Skin epidermis (tissue), 12 donors: ENCODE data around the gene EPHB3.
A peak's percentile ranks its signal among the peaks of the same experiment; 100 is the strongest.

Source experiments
- H3K27ac ChIP-seq, 21 experiments: fragments of 200-600 bp; sonication (generic) in 11 of 21; one replicate each; pipeline ENCODE4 v1.5.0; 2020; ENCODE audit warnings: mild to moderate bottlenecking in 3 of 21, inconsistent platforms in 2 of 21, moderate library complexity in 2 of 21
- H3K4me3 ChIP-seq, 7 experiments: fragments of 200-600 bp; sonication (generic) in 2 of 7; one replicate each; pipeline ENCODE4 v1.5.0; 2020; ENCODE audit warnings: inconsistent platforms in 2 of 7, mild to moderate bottlenecking in 2 of 7, moderate library complexity in 1 of 7

The EPHB3 gene

DNA sequence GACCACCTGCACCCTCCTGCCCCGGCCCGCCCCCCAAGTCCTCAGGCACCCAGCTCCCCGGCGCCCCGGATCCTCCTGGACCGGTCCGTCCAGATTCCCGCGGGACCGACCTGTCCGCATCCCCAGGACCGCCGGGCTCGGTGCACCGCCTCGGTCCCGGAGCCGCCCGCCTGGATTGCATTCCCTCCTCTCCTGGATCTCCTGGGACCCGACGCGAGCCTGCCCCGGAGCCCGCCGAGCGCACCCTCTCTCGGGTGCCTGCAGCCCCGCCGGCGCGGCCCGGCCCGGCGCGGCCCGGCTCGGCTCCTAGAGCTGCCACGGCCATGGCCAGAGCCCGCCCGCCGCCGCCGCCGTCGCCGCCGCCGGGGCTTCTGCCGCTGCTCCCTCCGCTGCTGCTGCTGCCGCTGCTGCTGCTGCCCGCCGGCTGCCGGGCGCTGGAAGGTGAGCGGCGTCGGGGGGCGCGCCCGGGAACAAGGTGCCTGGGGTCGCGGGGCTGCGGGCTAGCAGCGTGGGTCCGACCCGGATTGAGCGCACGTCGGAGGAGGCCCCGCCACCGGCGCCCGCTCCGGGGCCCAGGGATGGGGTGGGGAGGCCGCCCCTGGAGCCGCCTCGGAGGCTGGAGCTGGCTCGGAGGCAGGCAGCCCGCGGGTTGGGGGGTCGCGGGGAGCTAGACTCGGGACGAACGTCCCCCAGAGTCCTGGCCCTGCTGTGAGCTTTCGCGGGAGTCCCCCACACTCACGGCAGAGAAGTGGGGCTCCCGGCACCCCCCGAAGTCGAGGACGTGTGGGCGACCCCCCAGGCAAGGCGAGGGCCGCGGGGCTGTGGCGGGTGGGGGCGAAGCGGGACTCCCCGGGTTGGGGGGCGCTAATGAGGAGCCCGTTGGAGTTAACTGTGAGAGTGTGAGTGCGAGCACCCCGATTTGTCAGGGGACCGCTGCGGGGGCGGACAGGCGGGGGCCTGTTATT, 610 bp downstream of the EPHB3 start:
- H3K4me3 ChIP-seq: peak overlapping the region; percentile 51 to 79 (median 66)
- peak overlapping the region in 20 of 21 experiments; percentile 78 to 92 (median 88) for H3K27ac ChIP-seq

DNA sequence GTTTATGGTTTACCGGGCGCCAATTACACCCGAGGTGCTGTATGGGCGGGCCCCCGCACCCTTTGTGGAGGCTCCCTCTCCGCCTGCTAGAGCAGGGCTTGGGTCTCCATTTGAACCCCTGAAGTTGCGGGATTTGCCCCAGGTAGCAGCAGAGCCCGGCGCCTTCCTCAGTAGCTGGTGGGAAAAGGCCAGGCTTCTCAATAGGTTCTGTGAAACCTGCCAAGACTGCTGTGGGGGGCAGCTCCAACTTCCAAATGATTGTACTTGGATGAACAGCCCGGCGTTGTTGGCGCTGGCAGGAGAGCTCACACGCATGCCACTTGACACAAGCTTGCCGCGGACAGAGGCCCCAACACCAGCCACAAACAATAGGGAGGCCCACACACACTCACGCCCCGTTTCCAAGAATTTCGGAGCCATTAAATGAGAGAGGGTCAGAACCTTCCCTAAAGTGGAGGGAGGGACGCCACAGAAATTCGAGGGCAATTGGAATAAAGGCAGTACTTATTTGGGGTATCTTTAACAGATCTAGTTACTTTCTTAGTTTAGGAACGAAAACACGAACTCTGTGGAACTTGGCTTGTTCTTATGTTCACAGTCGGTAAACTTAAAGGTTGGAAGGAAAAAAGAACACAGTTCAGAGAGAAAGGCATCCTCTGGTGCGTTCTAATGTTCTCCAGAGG, 1.4 kb downstream of the EPHB3 start:
- peak overlapping the region in 20 of 21 experiments; percentile 78 to 92 (median 88) for H3K27ac ChIP-seq
- peak overlapping the region; percentile 51 to 79 (median 66) for H3K4me3 ChIP-seq

DNA sequence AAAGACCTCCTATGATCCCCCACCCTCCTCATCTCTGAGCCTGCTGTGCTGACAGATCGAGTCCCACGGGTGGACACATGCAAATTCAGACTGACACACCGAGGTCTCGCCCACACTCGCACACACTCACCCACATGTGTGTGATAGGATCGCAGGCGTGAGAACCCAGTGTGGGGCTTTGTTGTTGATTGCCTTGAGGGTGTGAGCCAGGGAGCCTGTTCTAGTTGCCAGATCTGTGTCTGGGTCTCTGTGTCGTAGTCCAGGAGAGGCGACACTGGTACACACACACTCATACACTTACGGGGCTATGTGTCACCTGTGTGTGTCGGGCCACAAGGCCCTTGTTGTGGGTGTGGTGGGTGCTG, 2.0 kb downstream of the EPHB3 start:
- H3K27ac ChIP-seq: peak overlapping the region in 20 of 21 experiments; percentile 22 to 92 (median 87)
- peak overlapping the region; percentile 51 to 79 (median 66) for H3K4me3 ChIP-seq

DNA sequence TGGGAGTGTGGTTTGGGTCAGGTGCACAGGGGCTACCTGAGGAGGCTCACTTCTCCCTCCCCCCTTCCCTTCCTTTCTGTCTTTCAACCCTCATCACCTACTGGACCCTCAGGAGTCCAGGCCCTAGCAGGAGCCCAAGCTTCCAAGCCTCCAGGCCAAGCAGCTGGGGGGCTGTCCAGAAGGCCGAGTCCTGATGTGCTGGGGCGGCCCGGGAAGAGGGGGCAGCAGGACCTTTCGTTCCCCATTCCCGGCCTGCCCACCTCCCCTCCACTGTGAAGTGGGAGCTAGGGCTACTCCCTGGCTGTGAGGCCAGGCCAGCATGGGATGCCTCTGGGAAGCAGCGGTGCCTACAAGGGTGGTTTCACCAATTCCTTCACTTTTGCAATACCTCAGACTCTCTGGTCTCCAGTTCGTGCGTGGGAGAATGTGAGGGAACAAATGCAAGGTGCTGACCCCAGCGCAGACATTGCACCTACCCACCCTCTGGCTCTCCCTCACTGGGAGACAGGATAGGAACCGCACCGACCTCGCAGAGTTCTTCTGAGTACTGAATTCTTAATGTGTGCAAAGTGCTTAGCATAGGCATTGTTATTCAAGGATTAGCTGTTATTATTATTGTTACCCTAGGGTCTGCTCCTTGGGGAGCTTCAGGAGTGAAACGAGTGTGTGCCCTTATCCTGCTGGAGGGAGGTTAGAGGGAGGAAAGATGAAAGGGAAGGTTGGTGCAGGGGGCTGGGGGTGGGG, 2.5 kb downstream of the EPHB3 start:
- Histone ChIP-seq H3K4me3 (peak overlapping the region; percentile 51 to 79 (median 66)), H3K27ac (peak overlapping the region in 20 of 21 experiments; percentile 22 to 92 (median 87))

DNA sequence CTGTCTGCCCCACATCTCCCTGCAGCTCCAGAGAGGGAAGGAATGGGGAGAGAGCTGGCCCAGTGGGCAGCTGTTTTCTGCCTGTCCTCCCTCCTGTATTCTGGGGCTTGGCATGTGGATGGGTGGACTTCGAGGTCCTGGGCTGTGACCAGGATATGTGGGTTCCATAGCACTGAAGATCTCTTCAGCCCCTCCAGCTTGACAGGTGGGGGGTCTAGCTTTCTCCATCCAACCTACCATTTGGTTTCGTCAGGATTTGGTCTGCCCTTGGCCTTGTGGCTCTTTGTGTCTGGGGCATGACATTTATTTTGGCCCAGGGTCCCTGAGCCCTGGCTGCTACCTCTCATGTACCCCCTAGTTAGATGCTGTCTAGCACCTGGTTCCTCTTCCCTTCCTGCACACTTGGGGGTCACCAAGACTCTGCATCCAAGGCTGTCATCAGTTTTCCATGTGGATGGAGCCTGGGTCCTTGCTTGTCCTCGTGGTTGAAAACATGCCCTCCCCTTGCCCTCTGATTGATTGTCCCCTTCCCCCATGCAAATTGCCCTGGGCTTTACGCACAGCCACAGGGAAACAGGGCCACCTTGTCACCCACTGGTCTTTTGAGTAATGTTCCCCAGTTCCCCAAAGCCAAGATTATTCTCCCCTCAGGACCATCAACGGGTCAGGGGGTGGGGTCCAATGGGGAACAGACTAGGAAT, 3.2 kb downstream of the EPHB3 start:
- peak overlapping the region in 20 of 21 experiments; percentile 32 to 92 (median 87) for H3K27ac ChIP-seq
- peak overlapping the region in 5 of 7 experiments; percentile 2 to 78 (median 57) for H3K4me3 ChIP-seq

DNA sequence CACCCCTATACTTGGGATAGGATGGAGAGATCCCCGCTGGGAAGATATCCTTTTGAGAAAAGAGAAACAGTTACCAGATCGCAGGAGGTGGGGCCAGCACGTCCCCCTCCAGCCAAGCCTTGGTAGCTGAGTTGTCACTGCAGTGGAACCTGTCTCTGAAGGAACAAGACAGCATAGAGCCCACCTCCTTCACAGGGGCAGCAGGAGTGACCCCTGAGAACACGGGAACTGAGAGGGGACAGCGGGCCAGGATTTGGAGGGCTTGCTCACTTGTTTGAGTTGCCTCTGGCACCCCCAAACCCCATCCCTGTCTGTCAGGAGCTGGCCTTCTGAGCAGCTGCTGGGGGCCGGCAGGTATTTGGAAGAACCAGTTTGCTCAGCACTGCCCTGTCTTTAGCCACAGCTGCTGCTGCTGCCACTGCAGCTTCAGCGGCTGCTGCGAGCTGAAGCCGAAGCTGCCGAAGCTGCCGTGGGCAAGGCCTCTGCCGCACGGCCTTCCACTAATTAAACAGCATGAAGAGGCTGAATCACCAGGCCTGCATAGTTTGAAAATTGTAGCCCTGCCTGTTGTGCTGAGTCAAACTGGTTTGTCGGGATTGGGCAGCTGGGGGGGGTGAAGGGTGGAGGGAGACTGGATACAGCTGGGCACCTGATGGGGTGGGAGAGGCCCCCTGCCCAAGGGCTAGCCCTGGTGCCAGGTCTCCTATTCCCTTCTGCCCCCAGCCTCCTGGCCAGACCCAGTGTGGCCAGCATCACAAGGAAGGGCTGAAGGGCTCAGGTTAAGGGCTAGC, 4.0 kb downstream of the EPHB3 start:
- Histone ChIP-seq H3K4me3 (peak overlapping the region in 4 of 7 experiments; percentile 13 to 57 (median 18)), H3K27ac (peak overlapping the region; percentile 7 to 92 (median 87))

DNA sequence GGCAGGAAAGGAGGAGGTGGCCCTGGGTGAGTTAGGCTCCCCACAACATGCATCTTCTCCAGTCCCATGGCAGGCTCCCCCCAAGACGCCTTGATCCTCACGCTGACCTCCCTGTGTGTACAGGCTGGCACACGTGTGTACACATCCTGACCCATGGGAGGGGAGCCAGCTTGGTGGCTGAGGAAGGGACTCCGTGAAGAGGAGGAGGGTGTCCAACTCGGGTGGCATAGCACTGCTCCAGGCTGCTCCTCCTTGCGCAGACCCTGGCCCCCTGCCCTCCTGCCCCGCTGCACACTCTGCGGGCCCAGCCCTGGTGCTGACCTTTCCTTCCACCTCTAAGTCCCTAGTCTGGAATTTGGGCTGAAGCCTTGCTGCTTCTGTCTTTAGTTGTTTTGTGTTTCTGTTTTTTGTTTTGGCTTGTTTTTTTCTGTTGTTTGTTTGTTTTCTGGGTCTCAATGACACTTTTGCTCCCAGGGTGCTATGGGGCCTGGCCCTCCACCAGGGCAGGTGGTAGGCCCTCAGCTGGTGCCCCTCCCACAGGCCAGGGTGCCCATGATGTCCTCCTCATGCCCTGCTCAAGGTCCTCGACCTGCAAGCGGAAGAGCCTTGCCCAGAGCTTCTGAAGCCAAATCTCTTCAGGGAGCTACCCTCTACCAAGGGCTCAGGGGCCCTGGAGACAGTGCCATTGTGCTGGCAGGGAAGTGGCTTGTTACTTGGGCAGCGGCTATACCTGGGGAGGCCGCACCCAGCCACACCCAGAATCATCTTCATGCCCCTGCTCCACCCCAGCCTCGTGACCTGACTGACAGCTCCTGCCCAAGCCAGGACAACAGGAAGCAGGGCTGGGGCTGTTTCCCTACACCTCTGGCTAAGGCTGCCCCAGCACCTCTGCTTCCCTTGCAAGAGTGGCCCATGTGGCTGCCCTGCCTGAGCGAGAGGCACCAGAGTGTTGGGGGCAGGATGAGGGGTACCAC, 5.1 kb downstream of the EPHB3 start:
- peak overlapping the region; percentile 7 to 92 (median 87) for H3K27ac ChIP-seq

DNA sequence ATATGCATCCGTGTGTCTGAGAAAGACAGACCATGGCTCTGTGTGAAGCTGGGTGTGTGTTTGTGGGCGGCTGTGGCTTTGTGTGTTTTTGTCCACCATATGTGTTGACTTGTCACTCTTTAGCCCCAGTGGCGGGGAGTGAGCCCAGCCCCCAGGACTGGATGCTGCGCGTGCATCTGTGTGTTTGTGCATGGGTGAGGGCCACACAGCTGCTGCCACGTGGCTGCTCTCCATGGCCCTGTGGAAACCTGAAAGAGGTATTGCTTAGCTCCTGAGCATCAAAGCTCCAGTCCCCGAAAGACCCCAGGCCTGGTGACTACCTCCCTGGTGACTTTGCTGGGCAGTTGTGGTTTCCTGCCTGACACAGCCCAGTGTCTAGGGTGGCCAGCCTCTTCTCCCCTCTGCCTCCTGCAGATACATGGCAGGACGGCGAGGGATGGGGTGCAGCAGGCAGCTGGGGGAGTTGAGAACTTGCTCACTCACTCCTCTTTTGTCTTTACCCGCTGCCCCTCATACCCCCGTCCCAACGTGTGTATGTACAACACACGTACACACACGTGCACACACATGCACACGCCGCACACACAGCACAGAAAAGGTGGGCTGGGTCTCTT, 6.5 kb downstream of the EPHB3 start:
- Histone ChIP-seq H3K4me3 (peak overlapping the region in 5 of 7 experiments; percentile 37 to 48 (median 41)), H3K27ac (peak overlapping the region in 20 of 21 experiments; percentile 37 to 89 (median 83))

More for the DNA sequence above, 5.1 kb downstream of the EPHB3 start:
- peak overlapping the region in 1 of 7 experiments; percentile 5 for H3K4me3 ChIP-seq

DNA sequence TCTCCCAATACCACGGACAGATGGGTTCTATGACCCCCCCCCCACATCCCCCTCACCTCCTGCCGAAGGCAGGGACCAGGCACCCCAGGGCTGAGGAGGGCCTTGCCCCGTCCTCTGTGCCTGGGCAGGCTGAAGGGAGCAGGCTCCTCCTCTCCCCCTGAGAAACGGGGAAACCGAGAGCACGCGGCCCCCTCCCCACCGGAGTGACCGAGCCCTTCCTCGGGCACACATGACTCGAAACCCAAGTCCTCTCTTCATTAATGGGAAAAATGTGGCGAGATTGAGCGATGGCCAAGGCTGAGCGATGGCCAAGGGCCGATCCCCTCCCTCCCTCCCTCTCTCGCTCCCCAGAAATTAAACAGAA, 7.0 kb downstream of the EPHB3 start:
- Histone ChIP-seq H3K4me3 (peak overlapping the region; percentile 32 to 48 (median 39)), H3K27ac (peak overlapping the region in 20 of 21 experiments; percentile 37 to 89 (median 83))

DNA sequence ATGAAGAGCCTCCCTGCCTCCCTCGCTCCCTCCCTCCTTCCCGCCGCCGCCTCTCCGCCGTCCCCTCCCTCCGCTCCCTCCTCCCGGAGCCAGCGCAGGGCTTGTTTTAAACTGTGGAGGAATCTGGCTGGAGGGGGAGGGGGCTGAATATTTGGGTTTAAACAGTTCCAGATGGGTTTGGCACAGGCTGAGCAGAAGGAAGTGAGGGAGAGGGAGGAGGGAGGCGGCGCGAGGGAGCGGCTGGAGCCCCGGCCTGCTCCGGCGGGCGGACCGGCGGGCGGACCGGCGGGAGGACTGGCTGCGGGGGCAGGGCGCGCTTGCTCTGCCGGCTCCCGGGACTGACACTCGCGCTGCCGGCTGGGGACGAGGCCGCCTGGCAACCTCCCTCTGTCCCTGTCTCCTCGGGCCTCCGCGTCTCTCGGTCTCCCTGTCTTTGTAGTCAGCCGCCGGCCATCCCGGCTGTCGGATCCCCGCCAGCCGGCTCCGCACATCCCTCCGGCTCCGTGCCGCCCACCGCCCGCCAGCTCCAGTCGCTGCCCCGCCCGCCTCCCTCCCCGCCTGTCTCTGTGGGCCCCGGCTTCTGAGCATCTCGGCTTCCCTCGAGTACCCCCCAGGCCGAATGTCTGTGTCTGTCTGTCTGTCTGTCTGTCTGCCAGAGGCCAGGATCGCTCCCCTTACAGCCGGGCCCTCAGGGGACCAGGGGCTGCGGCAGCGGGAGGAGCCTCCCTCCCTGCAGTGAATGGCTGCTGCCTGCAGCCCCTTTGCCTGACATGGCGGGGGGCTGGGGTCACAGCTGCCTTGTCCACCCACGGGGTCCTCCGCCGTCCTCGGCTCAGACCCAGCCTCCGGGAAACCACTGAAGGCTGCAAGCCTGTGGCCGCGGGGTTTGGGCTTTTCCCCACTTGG, 7.6 kb downstream of the EPHB3 start:
- Histone ChIP-seq H3K4me3 (peak overlapping the region; percentile 32 to 48 (median 39)), H3K27ac (peak overlapping the region; percentile 19 to 89 (median 82))

DNA sequence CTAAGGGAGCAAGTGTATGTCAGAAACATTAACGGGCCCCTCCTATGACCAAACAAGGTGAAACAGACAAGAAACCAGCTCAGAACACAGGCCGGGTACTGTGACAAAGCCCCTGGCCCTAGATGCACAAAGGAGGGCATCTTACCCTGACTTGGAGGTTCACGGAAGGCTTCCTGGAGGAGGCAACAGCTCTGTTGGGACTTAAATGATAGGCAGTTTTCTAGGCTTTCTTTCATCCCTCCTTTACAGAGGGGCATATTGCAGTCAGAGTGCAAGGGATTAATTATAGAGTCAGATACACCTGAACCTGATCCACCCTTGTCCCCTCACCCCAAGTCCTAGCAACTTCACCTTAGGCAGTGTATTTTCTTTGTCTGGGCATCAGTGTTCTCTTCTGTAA, 8.4 kb downstream of the EPHB3 start:
- peak overlapping the region in 14 of 21 experiments; percentile 11 to 89 (median 84) for H3K27ac ChIP-seq
- no peak overlapping the region for H3K4me3 ChIP-seq

DNA sequence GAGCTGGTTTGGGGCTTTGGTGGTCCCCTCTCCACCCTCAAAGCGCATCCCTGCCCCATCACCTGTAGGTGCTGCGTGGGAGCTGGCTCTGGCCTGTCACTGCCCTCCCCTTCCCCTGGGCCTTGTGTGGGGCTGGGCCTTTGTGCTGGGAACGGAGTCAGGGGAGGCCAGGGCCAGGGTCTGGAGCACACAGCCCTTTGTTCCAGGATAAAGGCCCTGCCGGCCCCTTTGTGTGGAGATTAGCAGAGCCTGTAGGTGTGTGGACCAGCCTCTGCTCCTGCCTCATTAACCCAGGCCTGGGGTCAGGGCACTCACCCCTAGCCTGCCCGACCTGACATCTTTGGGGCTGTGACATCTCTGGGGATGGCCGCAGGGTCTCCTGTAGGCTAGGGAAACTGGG, 8.9 kb downstream of the EPHB3 start:
- H3K27ac ChIP-seq: peak overlapping the region in 2 of 21 experiments; percentile 11 to 89
- no peak overlapping the region for H3K4me3 ChIP-seq

DNA sequence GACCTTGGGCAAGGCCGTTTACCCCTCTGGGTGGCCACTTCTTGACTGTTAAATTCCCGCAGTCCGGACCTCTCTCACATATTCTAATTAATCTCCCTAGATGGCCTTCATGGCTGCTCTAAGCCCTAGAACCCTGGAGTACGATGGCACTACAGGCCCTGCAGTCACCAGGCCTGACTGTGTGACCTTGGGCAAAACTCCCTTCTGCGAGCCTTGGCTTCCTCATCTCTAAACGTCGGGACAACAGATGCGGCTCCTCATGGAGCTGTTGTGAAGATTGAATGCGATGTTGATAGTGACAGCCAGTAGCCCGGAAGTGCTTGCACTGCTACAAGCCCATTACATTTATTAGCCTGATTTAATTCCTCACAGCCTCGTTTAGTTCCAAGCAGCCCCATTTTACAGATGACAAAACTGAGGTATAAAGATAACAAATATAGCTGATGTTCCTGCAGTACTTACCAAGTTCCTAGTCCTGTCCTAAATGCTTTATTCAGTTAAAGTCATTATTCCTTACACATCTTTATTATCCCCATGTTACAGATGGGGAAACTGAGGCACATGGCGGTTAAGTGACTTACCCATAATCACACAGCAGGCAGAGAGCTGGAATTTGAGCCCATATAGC, 10.3 kb downstream of the EPHB3 start:
- H3K4me3 ChIP-seq: no peak overlapping the region
- H3K27ac ChIP-seq: peak overlapping the region in 1 of 21 experiments; percentile 33

DNA sequence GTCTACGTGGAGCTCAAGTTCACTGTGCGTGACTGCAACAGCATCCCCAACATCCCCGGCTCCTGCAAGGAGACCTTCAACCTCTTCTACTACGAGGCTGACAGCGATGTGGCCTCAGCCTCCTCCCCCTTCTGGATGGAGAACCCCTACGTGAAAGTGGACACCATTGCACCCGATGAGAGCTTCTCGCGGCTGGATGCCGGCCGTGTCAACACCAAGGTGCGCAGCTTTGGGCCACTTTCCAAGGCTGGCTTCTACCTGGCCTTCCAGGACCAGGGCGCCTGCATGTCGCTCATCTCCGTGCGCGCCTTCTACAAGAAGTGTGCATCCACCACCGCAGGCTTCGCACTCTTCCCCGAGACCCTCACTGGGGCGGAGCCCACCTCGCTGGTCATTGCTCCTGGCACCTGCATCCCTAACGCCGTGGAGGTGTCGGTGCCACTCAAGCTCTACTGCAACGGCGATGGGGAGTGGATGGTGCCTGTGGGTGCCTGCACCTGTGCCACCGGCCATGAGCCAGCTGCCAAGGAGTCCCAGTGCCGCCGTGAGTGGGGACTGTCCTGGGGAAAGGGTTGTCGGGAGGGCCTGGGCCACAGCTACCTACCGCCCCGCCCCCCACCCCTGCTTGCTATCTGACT, 11.2 kb downstream of the EPHB3 start:
- no peak overlapping the region for H3K27ac ChIP-seq
- no peak overlapping the region for H3K4me3 ChIP-seq
